Memory B cell (primary cell): ENCODE measurements around the gene SLC6A19.

Source experiments
- ATAC-seq: fragments of 150-1000 bp; cut with Tn5 transposase; 2 replicates; pipeline ENCODE4 v1.10.0; 2021; ENCODE audit warnings: low read depth, mild to moderate bottlenecking, moderate library complexity
- DNase-seq, 2 donors: peaks; one replicate each; pipeline ENCODE4 v3.0.0; 2022; ENCODE audit warnings: low spot score in 2 of 2
- H3K27ac Mint-ChIP-seq: one replicate; pipeline ENCODE4 v1.8.0; 2022; ENCODE audit warnings: mild to moderate bottlenecking, moderate library complexity, mixed read lengths
- H3K27me3 Mint-ChIP-seq: one replicate; pipeline ENCODE4 v1.8.0; 2022; ENCODE audit warnings: mixed read lengths
- H3K36me3 Mint-ChIP-seq: one replicate; pipeline ENCODE4 v1.8.0; 2022; ENCODE audit warnings: mild to moderate bottlenecking, mixed read lengths
- H3K4me1 Mint-ChIP-seq: one replicate; pipeline ENCODE4 v1.8.0; 2022; ENCODE audit warnings: mixed read lengths
- H3K4me3 Mint-ChIP-seq: one replicate; pipeline ENCODE4 v1.8.0; 2022; ENCODE audit warnings: mild to moderate bottlenecking, moderate library complexity, mixed read lengths
- H3K9me3 Mint-ChIP-seq: one replicate; pipeline ENCODE4 v1.8.0; 2022; ENCODE audit warnings: mixed read lengths

Gene SLC6A19

DNA sequence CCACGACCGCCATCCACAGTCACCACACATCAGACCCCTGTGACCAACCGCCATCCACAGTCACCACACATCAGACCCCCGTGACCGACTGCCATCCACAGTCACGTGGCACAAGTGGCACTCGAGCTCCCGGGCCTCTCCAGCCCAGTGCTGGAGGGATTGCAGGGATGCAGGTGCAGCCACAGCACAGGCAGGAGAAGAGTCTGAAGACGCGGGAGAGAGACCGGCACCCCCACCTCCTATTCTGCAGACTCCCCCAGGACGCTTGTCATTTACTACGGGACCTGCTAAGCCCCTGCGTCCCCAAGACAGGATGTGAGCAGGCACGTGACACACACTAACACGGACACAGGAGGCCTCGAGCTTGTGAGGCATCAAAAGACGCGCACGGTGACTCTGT lies 72.3 kb downstream of the SLC6A19 start:
- no peaks in the 10 kb centered on the region for H3K4me1 Mint-ChIP-seq
- no peak for ATAC-seq
- no peak overlapping the region for H3K4me3 Mint-ChIP-seq
- no peak for DNase-seq
- no peaks in the 10 kb centered on the region for H3K36me3 Mint-ChIP-seq
- H3K27me3 Mint-ChIP-seq, result peaks cover 6% of the 10 kb centered on the region
- H3K27ac Mint-ChIP-seq, result no peak overlapping the region
- H3K9me3 Mint-ChIP-seq, result no peaks in the 10 kb centered on the region

GRCh38 chr5:1274471-1274870 lies 73.1 kb downstream of the SLC6A19 start:
- Mint-ChIP-seq H3K4me1 (no peaks in the 10 kb centered on the region), H3K27me3 (peaks cover 6% of the 10 kb centered on the region), H3K36me3 (no peaks in the 10 kb centered on the region), H3K27ac (no peak overlapping the region), H3K4me3 (no peak overlapping the region), H3K9me3 (no peaks in the 10 kb centered on the region)
- DNase-seq (no peak), ATAC-seq (no peak)
